HCT116 (cell line): ENCODE measurements around the gene POFUT2. TPM values are rescaled to one million over a fixed set of nuclear protein-coding genes. Genes with fewer than 3 reads are reported as not detected.

Source experiments
- ATAC-seq: fragments of 200-7000 bp; cut with Tn5 transposase; 2 replicates; pipeline ENCODE4 v1.9.1; 2020; ENCODE audit warnings: mild to moderate bottlenecking, moderate library complexity
- BruUV-seq: library from RNA; stranded (reverse); fragments of 400-500 nt; replicated peaks from 2 replicates; lab custom pipeline; 2021; lab: Mats Ljungman, UMichigan
- CTCF ChIA-PET: fragments of 300-600 bp; sonication (Branson Sonifier 250); formaldehyde crosslinking; loops from one replicate; lab custom pipeline; 2021; ENCODE audit warnings: antibody characterized with exemption; lab: Charles Lee
- POLR2A ChIA-PET: fragments of 300-600, 350-600 bp; sonication (Branson Sonifier 250); formaldehyde crosslinking; loops from one replicate; lab custom pipeline; 2021; ENCODE audit warnings: antibody characterized with exemption; lab: Charles Lee
- RAD21 ChIA-PET, 2 experiments: fragments of 300-600 bp; sonication (Branson Sonifier 250); formaldehyde crosslinking; loops; one replicate each; lab custom pipeline; 2023; ENCODE audit warnings: low total read pairs in 2 of 2; ENCODE audit not compliant: uncharacterized antibody in 2 of 2, unreplicated experiment in 2 of 2, low non-redundant PET in 1 of 2; lab: Charles Lee
- DNase-seq: peaks from one replicate; pipeline ENCODE4 v3.0.0-alpha.2; 2010; ENCODE audit warnings: low read depth, low spot score
- H2AFZ ChIP-seq: fragments of 200-600 bp; shearing (Covaris generic), sonication (generic); 2 replicates; pipeline ENCODE4 v1.6.1; 2017; ENCODE audit warnings: low read depth, mixed run types, mixed read lengths, antibody characterized with exemption, low read length; ENCODE audit not compliant: poor library complexity, severe bottlenecking
- H3K27ac ChIP-seq: 2 replicates; pipeline ENCODE4 v1.5.1; 2012; ENCODE audit warnings: low read depth, low read length
- H3K27me3 ChIP-seq: fragments of 200-600 bp; sonication (generic); 2 replicates; pipeline ENCODE4 v1.6.1; 2016; ENCODE audit warnings: mixed run types, low read length, mixed read lengths; ENCODE audit not compliant: insufficient read depth
- H3K36me3 ChIP-seq, 2 experiments: fragments of 200-500 bp in 1 of 2; fragments of 200-600 bp in 1 of 2; sonication (Bioruptor generic) in 1 of 2; sonication (generic) in 1 of 2; 2 replicates each; pipeline versions ENCODE4 v1.5.1 to v1.6.1; 2014 to 2016; ENCODE audit warnings: low read length in 2 of 2, inconsistent platforms in 1 of 2, mixed read lengths in 1 of 2, mixed run types in 1 of 2; ENCODE audit not compliant: insufficient read depth in 2 of 2, control insufficient read depth in 1 of 2
- H3K4me1 ChIP-seq, 2 experiments: fragments of 200-600 bp in 1 of 2; sonication (generic) in 1 of 2; 2 replicates each; pipeline versions ENCODE4 v1.5.1 to v1.6.1; 2012 to 2017; ENCODE audit warnings: low read length in 2 of 2, inconsistent platforms in 1 of 2, mild to moderate bottlenecking in 1 of 2, mixed read lengths in 1 of 2, mixed run types in 1 of 2, moderate library complexity in 1 of 2; ENCODE audit not compliant: insufficient read depth in 2 of 2, control insufficient read depth in 1 of 2
- H3K4me2 ChIP-seq: fragments of 200-600 bp; sonication (generic); 2 replicates; pipeline ENCODE4 v1.6.1; 2017; ENCODE audit warnings: mixed run types, low read length, mixed read lengths
- H3K4me3 ChIP-seq, 2 experiments: fragments of 200-600 bp in 1 of 2; sonication (generic) in 1 of 2; replicated peaks in 1 of 2; 2 replicates each; pipeline ENCODE4 v1.5.1; 2011 to 2016; ENCODE audit warnings: low read length in 2 of 2, control low read depth in 1 of 2, low read depth in 1 of 2, mild to moderate bottlenecking in 1 of 2, mixed read lengths in 1 of 2, mixed run types in 1 of 2
- H3K79me2 ChIP-seq: fragments of 200-600 bp; sonication (generic); 2 replicates; pipeline ENCODE4 v1.6.1; 2017; ENCODE audit warnings: mild to moderate bottlenecking, mixed run types, low read length, moderate library complexity, mixed read lengths; ENCODE audit not compliant: insufficient read depth
- H3K9ac ChIP-seq: fragments of 200-600 bp; sonication (generic); 2 replicates; pipeline ENCODE4 v1.6.1; 2016; ENCODE audit warnings: low read length, mixed read lengths
- H3K9me2 ChIP-seq: fragments of 200-600 bp; sonication (generic), shearing (Covaris generic); 2 replicates; pipeline ENCODE4 v1.6.1; 2017; ENCODE audit warnings: mixed run types, mild to moderate bottlenecking, moderate library complexity; ENCODE audit not compliant: insufficient read depth
- H3K9me3 ChIP-seq, 2 experiments: fragments of 200-500 bp in 1 of 2; fragments of 200-600 bp in 1 of 2; sonication (Bioruptor generic) in 1 of 2; sonication (generic) in 1 of 2; 2 replicates each; pipeline ENCODE4 v1.6.1; 2014 to 2017; ENCODE audit warnings: low read length in 2 of 2, mixed read lengths in 2 of 2, inconsistent platforms in 1 of 2, low read depth in 1 of 2, mild to moderate bottlenecking in 1 of 2, mixed run types in 1 of 2, moderate library complexity in 1 of 2; ENCODE audit not compliant: control insufficient read depth in 1 of 2, insufficient read depth in 1 of 2
- H4K20me1 ChIP-seq: fragments of 200-600 bp; sonication (generic), shearing (Covaris generic); 2 replicates; pipeline ENCODE4 v1.6.1; 2017; ENCODE audit warnings: mixed run types, mild to moderate bottlenecking, moderate library complexity; ENCODE audit not compliant: insufficient read depth
- CEBPB ChIP-seq: IDR thresholded peaks from 2 replicates; pipeline ENCODE4 v1.6.1; 2012; ENCODE audit warnings: low read depth
- ELF1 ChIP-seq: IDR thresholded peaks from 2 replicates; pipeline ENCODE4 v1.6.1; 2012; ENCODE audit warnings: low read depth, borderline replicate concordance
- EZH2phosphoT487 ChIP-seq: fragments of 200-600 bp; IDR thresholded peaks from 2 replicates; pipeline ENCODE4 v1.6.1; 2018; ENCODE audit warnings: antibody characterized with exemption, borderline replicate concordance
- POLR2AphosphoS5 ChIP-seq: IDR thresholded peaks from 2 replicates; pipeline ENCODE4 v1.6.1; 2011; ENCODE audit warnings: mild to moderate bottlenecking, low read depth, low read length, moderate library complexity
- intact Hi-C: fragments of 100-400 bp; cut with micrococcal nuclease; formaldehyde crosslinking; loops from 2 replicates; pipeline ENCODE4 v1.10.0; 2022
- total RNA-seq: library from RNA; stranded (reverse); gene quantifications from one replicate; pipeline ENCODE4 v1.2.1, GENCODE V29; 2021; ENCODE audit not compliant: unreplicated experiment
- TF ChIP-seq, protein P1 (sequence below): IDR thresholded peaks from 2 replicates; pipeline ENCODE4 v1.6.1; 2012; ENCODE audit warnings: low read depth
- TF ChIP-seq, protein P2 (sequence below): IDR thresholded peaks from 2 replicates; pipeline ENCODE4 v1.6.1; 2011; ENCODE audit warnings: mild to moderate bottlenecking, low read length, moderate library complexity; ENCODE audit not compliant: insufficient replicate concordance; ENCODE audit errors: extremely low read depth
- TF ChIP-seq, protein P3 (sequence below), 3 experiments: fragments of 200-600 bp in 1 of 3; sonication (generic) in 1 of 3; IDR thresholded peaks in 2 of 3; conservative IDR thresholded peaks in 1 of 3; 2 replicates each; pipeline ENCODE4 v1.5.1; 2012 to 2017; ENCODE audit warnings: low read depth in 2 of 3, low read length in 2 of 3, antibody characterized with exemption in 1 of 3, borderline replicate concordance in 1 of 3, control low read depth in 1 of 3, mild to moderate bottlenecking in 1 of 3, mixed read lengths in 1 of 3, mixed run types in 1 of 3, moderate library complexity in 1 of 3; ENCODE audit not compliant: insufficient read depth in 1 of 3

Gene POFUT2
- total RNA-seq, 1 experiment from 2014 or later = 20.5 TPM

DNA sequence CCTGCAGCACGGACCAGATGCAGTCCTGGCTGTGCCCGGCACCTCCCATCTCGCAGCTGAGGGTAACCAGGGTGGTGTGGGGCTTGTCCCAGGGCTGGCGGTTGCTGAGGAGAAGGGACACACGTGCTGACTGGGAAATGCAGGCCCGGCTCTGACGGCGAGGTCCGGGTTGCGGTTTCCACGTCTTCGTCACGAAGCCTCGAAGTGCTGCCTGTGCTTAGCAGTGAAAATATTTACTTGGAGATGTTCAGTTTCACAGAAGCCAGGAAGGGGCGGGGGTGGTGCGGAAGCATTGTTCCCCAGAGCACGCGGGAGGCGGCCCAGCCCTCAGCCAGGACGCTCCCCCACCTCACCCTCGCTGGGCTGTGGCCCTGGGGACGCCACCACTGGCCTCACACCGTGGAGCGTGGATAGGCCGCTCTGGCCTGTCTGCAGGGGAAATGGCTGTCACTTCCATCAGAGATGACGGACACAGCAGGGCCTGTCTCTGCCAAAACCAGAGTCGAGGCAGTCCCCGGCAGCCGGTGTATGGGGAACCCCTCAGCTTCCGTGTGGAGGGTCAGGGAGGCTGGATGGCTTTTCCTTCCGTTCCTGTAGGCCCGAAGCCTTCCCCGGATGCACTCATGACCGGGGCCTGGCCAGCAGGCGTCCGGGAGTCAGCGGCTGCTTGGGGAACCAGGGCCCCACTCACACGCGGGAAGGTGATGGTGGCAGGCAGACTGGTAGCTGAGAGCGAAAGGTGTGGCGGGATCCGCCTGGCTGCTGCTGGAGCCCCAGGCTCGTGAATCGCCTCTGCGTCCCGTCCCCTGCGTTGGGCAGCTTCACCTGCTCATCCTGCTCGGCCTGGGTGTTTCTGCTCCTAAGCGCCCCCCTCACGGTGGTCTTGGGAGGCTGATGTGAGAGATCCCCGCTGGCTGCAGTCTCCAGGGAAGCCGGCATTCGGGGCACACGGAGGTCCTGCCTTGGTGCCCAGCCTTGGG is 14.7 kb upstream of the POFUT2 start:
- CTCF ChIA-PET = interaction anchor here (1.5 kb wide), 1 partner anchor 10 kb away, joined by 3 read pairs; no protein-coding TSS in a partner anchor
- Histone ChIP-seq H3K79me2 (no peaks in the 10 kb centered on the region), H3K27me3 (no peaks in the 10 kb centered on the region), H3K27ac (no peak overlapping the region), H2AFZ (no peak overlapping the region), H3K4me2 (no peak overlapping the region), H3K9me3 (no peaks in the 10 kb centered on the region), H3K9ac (no peak overlapping the region), H3K36me3 (no peaks in the 10 kb centered on the region), H3K4me1 (no peaks in the 10 kb centered on the region), H3K9me2 (no peaks in the 10 kb centered on the region), H4K20me1 (no peaks in the 10 kb centered on the region), H3K4me3 (no peak overlapping the region)
- DNase-seq = no peak
- intact Hi-C loops = no loop called here
- BruUV-seq = no TSS peak
- TF ChIP-seq EZH2phosphoT487 (no peak), POLR2AphosphoS5 (no peak), CEBPB (no peak), ELF1 (no peak)
- TF ChIP-seq, protein P1, sequence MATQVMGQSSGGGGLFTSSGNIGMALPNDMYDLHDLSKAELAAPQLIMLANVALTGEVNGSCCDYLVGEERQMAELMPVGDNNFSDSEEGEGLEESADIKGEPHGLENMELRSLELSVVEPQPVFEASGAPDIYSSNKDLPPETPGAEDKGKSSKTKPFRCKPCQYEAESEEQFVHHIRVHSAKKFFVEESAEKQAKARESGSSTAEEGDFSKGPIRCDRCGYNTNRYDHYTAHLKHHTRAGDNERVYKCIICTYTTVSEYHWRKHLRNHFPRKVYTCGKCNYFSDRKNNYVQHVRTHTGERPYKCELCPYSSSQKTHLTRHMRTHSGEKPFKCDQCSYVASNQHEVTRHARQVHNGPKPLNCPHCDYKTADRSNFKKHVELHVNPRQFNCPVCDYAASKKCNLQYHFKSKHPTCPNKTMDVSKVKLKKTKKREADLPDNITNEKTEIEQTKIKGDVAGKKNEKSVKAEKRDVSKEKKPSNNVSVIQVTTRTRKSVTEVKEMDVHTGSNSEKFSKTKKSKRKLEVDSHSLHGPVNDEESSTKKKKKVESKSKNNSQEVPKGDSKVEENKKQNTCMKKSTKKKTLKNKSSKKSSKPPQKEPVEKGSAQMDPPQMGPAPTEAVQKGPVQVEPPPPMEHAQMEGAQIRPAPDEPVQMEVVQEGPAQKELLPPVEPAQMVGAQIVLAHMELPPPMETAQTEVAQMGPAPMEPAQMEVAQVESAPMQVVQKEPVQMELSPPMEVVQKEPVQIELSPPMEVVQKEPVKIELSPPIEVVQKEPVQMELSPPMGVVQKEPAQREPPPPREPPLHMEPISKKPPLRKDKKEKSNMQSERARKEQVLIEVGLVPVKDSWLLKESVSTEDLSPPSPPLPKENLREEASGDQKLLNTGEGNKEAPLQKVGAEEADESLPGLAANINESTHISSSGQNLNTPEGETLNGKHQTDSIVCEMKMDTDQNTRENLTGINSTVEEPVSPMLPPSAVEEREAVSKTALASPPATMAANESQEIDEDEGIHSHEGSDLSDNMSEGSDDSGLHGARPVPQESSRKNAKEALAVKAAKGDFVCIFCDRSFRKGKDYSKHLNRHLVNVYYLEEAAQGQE = no peak
- TF ChIP-seq, protein P2, sequence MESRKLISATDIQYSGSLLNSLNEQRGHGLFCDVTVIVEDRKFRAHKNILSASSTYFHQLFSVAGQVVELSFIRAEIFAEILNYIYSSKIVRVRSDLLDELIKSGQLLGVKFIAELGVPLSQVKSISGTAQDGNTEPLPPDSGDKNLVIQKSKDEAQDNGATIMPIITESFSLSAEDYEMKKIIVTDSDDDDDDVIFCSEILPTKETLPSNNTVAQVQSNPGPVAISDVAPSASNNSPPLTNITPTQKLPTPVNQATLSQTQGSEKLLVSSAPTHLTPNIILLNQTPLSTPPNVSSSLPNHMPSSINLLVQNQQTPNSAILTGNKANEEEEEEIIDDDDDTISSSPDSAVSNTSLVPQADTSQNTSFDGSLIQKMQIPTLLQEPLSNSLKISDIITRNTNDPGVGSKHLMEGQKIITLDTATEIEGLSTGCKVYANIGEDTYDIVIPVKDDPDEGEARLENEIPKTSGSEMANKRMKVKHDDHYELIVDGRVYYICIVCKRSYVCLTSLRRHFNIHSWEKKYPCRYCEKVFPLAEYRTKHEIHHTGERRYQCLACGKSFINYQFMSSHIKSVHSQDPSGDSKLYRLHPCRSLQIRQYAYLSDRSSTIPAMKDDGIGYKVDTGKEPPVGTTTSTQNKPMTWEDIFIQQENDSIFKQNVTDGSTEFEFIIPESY = no peak
- TF ChIP-seq, protein P3, sequence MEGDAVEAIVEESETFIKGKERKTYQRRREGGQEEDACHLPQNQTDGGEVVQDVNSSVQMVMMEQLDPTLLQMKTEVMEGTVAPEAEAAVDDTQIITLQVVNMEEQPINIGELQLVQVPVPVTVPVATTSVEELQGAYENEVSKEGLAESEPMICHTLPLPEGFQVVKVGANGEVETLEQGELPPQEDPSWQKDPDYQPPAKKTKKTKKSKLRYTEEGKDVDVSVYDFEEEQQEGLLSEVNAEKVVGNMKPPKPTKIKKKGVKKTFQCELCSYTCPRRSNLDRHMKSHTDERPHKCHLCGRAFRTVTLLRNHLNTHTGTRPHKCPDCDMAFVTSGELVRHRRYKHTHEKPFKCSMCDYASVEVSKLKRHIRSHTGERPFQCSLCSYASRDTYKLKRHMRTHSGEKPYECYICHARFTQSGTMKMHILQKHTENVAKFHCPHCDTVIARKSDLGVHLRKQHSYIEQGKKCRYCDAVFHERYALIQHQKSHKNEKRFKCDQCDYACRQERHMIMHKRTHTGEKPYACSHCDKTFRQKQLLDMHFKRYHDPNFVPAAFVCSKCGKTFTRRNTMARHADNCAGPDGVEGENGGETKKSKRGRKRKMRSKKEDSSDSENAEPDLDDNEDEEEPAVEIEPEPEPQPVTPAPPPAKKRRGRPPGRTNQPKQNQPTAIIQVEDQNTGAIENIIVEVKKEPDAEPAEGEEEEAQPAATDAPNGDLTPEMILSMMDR (IDR thresholded peaks at IDR 0.05 in 2 of 3, conservative IDR thresholded peaks at IDR 0.05 in 1 of 3; ENCODE audit: borderline replicate concordance in 1 of 3, insufficient read depth in 1 of 3, low read depth in 2 of 3, low read length in 2 of 3) = no peak
- POLR2A ChIA-PET = no interaction called here
- ATAC-seq = no peak
- RAD21 ChIA-PET = no interaction called here
